Motor neuron (in vitro differentiated cells): ENCODE results near the gene JAML. TPM values are rescaled to one million over a fixed set of nuclear protein-coding genes. Genes with fewer than 3 reads are reported as not detected.

Experiments used
- ATAC-seq, 8 experiments: fragments of 200-7000 bp; cut with Tn5 transposase; replicated peaks in 6 of 8; 2 replicates each; pipeline ENCODE4 v1.8.0; 2021; ENCODE audit warnings: mild to moderate bottlenecking in 8 of 8, moderate library complexity in 8 of 8
- H3K27ac ChIP-seq, 2 donors: fragments of 250-450 bp; sonication (Bioruptor Pico); 2 replicates each; pipeline ENCODE4 v1.9.0; 2021; ENCODE audit warnings: antibody characterized with exemption in 2 of 2, mild to moderate bottlenecking in 2 of 2, moderate library complexity in 1 of 2
- H3K4me1 ChIP-seq, 2 donors: fragments of 250-450 bp; sonication (Bioruptor Pico); replicated peaks in 1 of 2; 2 replicates each; pipeline ENCODE4 v1.6.1; 2021; ENCODE audit warnings: antibody characterized with exemption in 2 of 2, mild to moderate bottlenecking in 2 of 2, moderate library complexity in 1 of 2
- H3K4me3 ChIP-seq, 5 donors: fragments of 250-450 bp; sonication (Bioruptor Pico); 2 replicates each; pipeline ENCODE4 v1.9.0; 2021; ENCODE audit warnings: antibody characterized with exemption in 5 of 5, mild to moderate bottlenecking in 5 of 5, moderate library complexity in 4 of 5
- WGBS, 10 experiments: fragments of 450-650 bp; shearing (Covaris generic); methylation state at CpG; one replicate each; pipeline ENCODE4 v1.0.0; 2022; 5-methylcytosine and 5-hydroxymethylcytosine counted together
- in situ Hi-C, 9 experiments: fragments of 400-800 bp; cut with MboI; loops; one replicate each; pipeline ENCODE4 v1.15.0; 2021; ENCODE audit warnings: low sequenced_read_pairs in 9 of 9, low pct_unique_long_range_greater_than_20kb in 2 of 9; ENCODE audit not compliant: unreplicated experiment in 9 of 9
- total RNA-seq, 8 experiments: library from RNA; unstranded; fragments of 300-600 nt; gene quantifications; 2 replicates each; pipeline versions ENCODE4 v1.2.3 to v1.2.4, GENCODE V29; 2022

JAML gene
- total RNA-seq, 8 experiments from 2014 or later: 0.13 to 3.1 (median 1.4) TPM; not detected in 1

GRCh38 chr11:118233850-118234249, 9.0 kb upstream of the JAML start:
- no peak overlapping the region for H3K27ac ChIP-seq
- in situ Hi-C loops: no loop called here
- no peaks in the 10 kb centered on the region for H3K4me1 ChIP-seq
- WGBS, 10 experiments: 0 to 100% (median 60%) methylated on average over 1 of the region's 1 CpG; no CpG with 5 or more reads in 5 of the 10 experiments
- peak in 3 of 8 experiments; percentile 6 to 81 (median 24) for ATAC-seq
- no peak overlapping the region for H3K4me3 ChIP-seq

GRCh38 chr11:118233377-118233776, 8.6 kb upstream of the JAML start:
- no peaks in the 10 kb centered on the region for H3K4me1 ChIP-seq
- no peak overlapping the region for H3K27ac ChIP-seq
- 33 to 93% (median 81%) methylated on average over 1 to 5 of the region's 5 CpGs; no CpG with 5 or more reads in 4 of the 10 experiments for WGBS, 10 experiments
- peak in 2 of 8 experiments; percentile 9 to 32 for ATAC-seq
- in situ Hi-C loops: no loop called here
- H3K4me3 ChIP-seq: no peak overlapping the region

- no peak for ATAC-seq
- in situ Hi-C loops: no loop called here
- Histone ChIP-seq H3K27ac (no peak overlapping the region), H3K4me1 (no peaks in the 10 kb centered on the region), H3K4me3 (no peak overlapping the region)
- 0 to 80% (median 40%) methylated on average over 1 of the region's 1 CpG; no CpG with 5 or more reads in 3 of the 10 experiments for WGBS, 10 experiments
These were observed 7.8 kb upstream of the JAML start for GRCh38 chr11:118232659-118233058.

DNA sequence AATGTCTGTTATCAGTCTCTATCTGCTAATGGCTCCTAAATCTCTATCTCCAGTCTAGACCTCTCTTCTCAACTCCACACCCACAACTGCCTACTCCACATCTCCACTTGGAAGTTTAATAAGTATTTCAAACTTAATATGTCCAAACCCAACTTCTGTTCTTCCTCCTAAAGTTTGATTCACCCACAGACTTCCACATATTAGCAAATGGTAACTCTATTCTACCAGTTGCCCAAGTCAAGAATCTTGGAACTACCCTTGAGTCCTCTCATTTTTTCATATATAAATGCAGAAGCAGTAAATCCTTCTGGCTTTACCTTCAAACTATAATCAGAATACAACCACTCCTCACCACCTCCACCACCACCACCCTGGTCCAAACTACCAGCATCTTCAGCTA, 6.7 kb upstream of the JAML start:
- no peak overlapping the region for H3K4me3 ChIP-seq
- in situ Hi-C loops: no loop called here
- no peak for ATAC-seq
- no peaks in the 10 kb centered on the region for H3K4me1 ChIP-seq
- no peak overlapping the region for H3K27ac ChIP-seq

DNA sequence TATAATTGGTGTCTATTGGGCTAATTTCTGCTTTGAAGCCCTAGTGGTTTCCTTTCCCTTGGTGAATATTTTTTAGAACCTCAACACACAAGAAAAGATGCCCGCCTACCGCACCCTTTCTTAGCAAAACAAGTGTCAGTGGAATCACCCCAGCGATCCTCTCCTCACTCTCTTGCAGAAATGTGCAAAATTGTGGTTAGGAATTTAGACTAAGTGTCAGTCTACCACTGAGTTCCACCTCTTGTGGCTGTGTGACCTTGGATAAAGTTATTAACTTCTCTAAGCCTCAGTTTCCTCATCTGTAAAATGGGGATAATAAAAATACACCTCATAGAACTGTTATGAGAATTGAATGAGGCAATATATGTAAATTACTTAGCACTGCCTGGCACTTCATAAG, 5.3 kb upstream of the JAML start:
- no peak overlapping the region for H3K4me3 ChIP-seq
- no peak for ATAC-seq
- H3K4me1 ChIP-seq: no peaks in the 10 kb centered on the region
- in situ Hi-C loops: no loop called here
- WGBS, 10 experiments: 83 to 100% (median 87%) methylated on average over 1 to 3 of the region's 3 CpGs; no CpG with 5 or more reads in 3 of the 10 experiments
- H3K27ac ChIP-seq: no peak overlapping the region

GRCh38 chr11:118229274-118229847, 4.5 kb upstream of the JAML start:
- H3K4me3 ChIP-seq: no peak overlapping the region

GRCh38 chr11:118227865-118228785, 3.3 kb upstream of the JAML start:
- Histone ChIP-seq H3K27ac (no peak overlapping the region), H3K4me1 (no peaks in the 10 kb centered on the region), H3K4me3 (no peak overlapping the region)
- 71 to 94% (median 82%) methylated on average over 2 to 8 of the region's 8 CpGs for WGBS, 10 experiments
- ATAC-seq: no peak
- in situ Hi-C loops: no loop called here

More at GRCh38 chr11:118229274-118229847, 4.5 kb upstream of the JAML start:
- H3K27ac ChIP-seq: no peak overlapping the region
- 30 to 96% (median 74%) methylated on average over 2 to 5 of the region's 5 CpGs; no CpG with 5 or more reads in 1 of the 10 experiments for WGBS, 10 experiments
- H3K4me1 ChIP-seq: no peaks in the 10 kb centered on the region
- peak in 2 of 8 experiments; percentile 42 to 46 for ATAC-seq
- in situ Hi-C loops: no loop called here

DNA sequence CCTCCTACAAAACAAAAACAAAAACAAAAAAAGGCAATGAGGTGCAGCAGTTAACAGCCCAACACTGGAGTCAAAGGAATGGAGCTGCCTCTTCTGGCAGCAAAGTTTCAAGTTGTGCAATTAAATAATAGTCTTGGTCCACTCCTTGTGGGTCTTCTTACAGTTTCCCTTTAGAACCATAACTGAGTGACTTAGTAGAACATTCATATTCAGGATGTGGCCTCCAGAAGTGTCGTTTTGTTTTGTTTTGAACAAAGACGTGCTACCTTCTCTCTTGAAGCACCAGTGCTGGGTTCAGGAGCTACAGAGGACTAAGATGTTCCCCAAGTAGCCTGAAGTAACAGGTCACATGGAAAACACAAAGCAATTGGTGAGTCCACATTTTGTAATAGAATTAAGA, 2.0 kb upstream of the JAML start:
- 20 to 83% (median 53%) methylated on average over 1 to 2 of the region's 2 CpGs; no CpG with 5 or more reads in 6 of the 10 experiments for WGBS, 10 experiments
- H3K4me3 ChIP-seq: no peak overlapping the region
- H3K4me1 ChIP-seq: no peaks in the 10 kb centered on the region
- no peak overlapping the region for H3K27ac ChIP-seq
- in situ Hi-C loops: no loop called here
- no peak for ATAC-seq

GRCh38 chr11:118226296-118226695, 1.5 kb upstream of the JAML start:
- H3K4me1 ChIP-seq: no peaks in the 10 kb centered on the region
- 12 to 85% (median 76%) methylated on average over 2 to 7 of the region's 7 CpGs for WGBS, 10 experiments
- in situ Hi-C loops: no loop called here
- no peak overlapping the region for H3K27ac ChIP-seq
- peak in 3 of 8 experiments; percentile 44 to 59 (median 45) for ATAC-seq
- no peak overlapping the region for H3K4me3 ChIP-seq

DNA sequence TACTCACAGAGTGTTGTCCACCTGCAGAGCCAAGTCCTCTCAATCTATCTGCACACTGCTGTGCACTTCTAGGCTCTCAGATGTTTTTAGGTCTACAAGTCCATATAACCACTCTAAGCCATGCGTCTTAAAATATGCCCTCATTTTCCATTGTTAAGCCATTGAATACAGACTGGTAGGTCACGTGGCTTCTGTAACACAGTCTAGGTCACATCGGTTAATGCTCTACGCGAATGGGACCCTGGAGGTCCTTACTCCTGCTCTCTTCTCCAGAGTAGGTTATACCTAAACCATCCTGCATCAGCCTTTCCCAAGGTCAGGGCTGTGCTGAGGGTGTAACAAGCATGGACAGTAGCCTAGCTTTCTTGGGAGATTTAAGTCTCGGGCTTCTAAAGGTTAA, 819 bp downstream of the JAML start:
- H3K27ac ChIP-seq: no peak overlapping the region
- in situ Hi-C loops: no loop called here
- H3K4me3 ChIP-seq: no peak overlapping the region
- no peak for ATAC-seq
- 33 to 90% (median 55%) methylated on average over 1 to 6 of the region's 6 CpGs; no CpG with 5 or more reads in 4 of the 10 experiments for WGBS, 10 experiments
- H3K4me1 ChIP-seq: no peaks in the 10 kb centered on the region

DNA sequence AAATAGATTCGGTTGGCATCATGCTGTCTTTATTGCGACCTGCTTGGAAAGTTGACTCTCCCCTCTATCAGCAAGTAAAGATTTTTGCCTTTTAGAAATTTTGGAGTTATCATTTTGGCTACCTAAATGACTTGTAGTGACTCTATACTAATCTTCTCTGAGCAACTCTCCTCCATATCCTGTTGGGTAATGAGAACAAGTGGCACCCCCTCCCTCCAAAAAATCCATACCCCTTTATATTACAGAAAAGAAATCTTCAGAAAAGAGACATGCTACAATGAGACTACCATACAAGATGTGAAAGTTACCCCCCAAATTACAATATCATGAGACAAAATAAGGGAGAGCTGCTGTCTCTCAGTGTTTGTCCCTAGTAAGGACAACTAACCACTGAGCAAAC, 1.2 kb downstream of the JAML start:
- WGBS, 10 experiments: 25 to 100% (median 80%) methylated on average over 1 to 2 of the region's 2 CpGs; no CpG with 5 or more reads in 1 of the 10 experiments
- Histone ChIP-seq H3K4me1 (no peaks in the 10 kb centered on the region), H3K4me3 (no peak overlapping the region), H3K27ac (no peak overlapping the region)
- in situ Hi-C loops: no loop called here
- ATAC-seq: no peak

DNA sequence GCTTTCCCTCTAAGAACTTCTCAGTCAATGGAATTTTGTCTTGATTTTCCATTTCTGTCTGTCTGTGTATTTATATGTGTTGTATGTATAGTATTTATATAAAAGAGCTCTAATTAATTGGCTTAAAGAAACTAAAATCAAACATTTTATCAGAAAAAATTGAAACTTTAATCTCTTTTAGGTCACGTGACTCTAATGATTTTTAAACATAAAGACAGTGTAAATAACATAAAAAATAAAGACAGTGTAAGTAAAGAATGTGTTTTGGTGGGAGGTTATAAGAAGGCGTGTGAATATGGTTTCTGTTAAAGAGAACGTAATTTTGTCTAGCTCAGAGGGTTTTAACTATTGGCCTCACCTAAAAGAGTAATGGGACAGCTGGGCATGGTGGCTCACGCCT, 2.4 kb downstream of the JAML start:
- no peak for ATAC-seq
- WGBS, 10 experiments: 21 to 100% (median 61%) methylated on average over 1 to 4 of the region's 4 CpGs; no CpG with 5 or more reads in 1 of the 10 experiments

GRCh38 chr11:118221419-118221818, 3.4 kb downstream of the JAML start:
- H3K27ac ChIP-seq: no peak overlapping the region
- no peak for ATAC-seq
- no peaks in the 10 kb centered on the region for H3K4me1 ChIP-seq
- H3K4me3 ChIP-seq: no peak overlapping the region
- in situ Hi-C loops: no loop called here
- WGBS, 10 experiments: 40 to 80% (median 73%) methylated on average over 1 to 4 of the region's 5 CpGs; no CpG with 5 or more reads in 2 of the 10 experiments

More for the DNA sequence above, 2.4 kb downstream of the JAML start:
- in situ Hi-C loops: no loop called here
- H3K27ac ChIP-seq: no peak overlapping the region
- no peaks in the 10 kb centered on the region for H3K4me1 ChIP-seq
- no peak overlapping the region for H3K4me3 ChIP-seq
